COLO668 (cell line): ENCODE results near the gene SPATA33.
"Not testable (repeated sequence)": the region's sequence is repeated elsewhere in the genome, so short reads cannot be mapped to it uniquely, and the experiment has no call there.

ENCODE experiments used
- DNase-seq: peaks from one replicate; lab custom pipeline; 2025; ENCODE audit not compliant: unreplicated experiment; lab: John Stamatoyannopoulos, UW

The SPATA33 gene

GRCh38 chr16:89624777-89625761 lies 32.6 kb upstream of the SPATA33 start:
- DNase-seq = no peak

GRCh38 chr16:89629827-89630610 lies 27.6 kb upstream of the SPATA33 start:
- no peak for DNase-seq

- no peak for DNase-seq
These were observed 24.5 kb upstream of the SPATA33 start for GRCh38 chr16:89633064-89633631.

GRCh38 chr16:89634463-89635385 lies 22.9 kb upstream of the SPATA33 start:
- not testable (repeated sequence) for DNase-seq

DNA sequence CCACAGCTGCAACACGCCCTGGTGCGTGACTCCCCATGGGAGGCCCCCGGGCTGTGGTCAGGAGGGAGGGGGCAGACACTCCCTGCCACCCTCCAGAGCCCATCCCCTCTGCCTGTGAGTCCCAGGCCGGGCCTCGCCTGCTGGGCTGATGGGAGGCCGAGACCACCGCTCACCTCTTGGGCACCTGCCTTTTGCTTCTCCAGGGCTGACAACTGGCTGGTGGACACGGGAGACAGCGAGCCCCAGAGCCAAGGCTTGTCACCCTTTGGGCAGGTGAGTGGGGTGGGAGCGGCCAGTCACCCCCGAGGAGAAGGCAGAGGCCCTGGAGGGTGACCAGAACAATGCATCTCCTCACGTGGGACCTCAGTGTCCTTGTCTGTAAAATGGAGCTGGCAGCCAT lies 21.0 kb upstream of the SPATA33 start:
- DNase-seq = no peak

GRCh38 chr16:89637379-89637778 lies 20.3 kb upstream of the SPATA33 start:
- no peak for DNase-seq

DNA sequence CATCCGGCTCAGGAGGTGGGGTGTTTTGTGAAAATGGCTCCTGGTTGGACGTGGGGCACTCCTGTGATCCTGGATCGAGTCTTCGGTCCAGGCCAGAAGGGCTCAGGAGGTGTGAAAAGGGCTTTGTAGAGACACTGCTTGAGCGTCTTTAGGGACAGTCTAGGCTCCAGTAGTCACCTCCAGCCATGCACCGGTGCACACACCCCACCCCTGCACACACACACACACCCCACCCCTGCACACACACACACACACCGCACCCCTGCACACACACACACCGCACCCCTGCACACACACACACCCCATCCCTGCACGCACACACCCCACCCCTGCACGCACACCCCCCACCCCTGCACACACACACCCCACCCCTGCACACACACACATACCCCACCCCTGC lies 19.2 kb upstream of the SPATA33 start:
- no peak for DNase-seq

- DNase-seq = no peak
These were observed 18.3 kb upstream of the SPATA33 start for GRCh38 chr16:89639385-89639784.

DNA sequence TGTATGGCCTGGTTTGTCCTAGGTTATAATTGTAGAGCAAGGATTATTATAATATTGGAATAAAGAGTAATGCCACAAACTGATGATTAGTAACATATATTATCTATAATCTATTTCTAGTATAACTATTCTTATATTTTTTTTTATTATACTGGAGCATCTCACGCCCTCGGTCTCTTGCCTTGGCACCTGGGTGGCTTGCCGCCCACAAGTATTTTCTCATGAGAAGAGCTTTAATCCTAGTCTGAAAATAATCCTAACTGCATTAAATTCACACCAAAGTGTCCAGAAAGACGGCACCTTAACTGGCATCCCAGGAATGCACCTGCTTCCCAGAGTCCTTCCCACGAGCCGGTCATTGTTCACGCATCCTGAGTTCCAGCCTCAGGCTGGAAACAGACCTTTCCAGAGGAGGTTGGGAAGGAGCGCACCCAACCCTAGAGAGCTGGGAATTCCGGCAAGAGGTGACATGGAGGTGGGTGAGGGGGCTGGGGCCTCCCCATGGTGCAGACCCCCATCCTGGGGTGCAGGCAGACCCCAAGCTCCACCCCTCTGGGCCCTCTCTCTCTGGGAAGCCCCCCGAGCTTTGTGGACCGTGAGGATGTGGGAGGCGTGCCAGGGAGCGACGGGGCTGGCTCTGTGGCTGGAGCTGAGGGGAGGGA lies 16.0 kb upstream of the SPATA33 start:
- no peak for DNase-seq

GRCh38 chr16:89642574-89642973 lies 15.1 kb upstream of the SPATA33 start:
- DNase-seq = no peak

GRCh38 chr16:89643769-89644300 lies 13.8 kb upstream of the SPATA33 start:
- DNase-seq = no peak

- no peak for DNase-seq
These were observed 12.5 kb upstream of the SPATA33 start for GRCh38 chr16:89645122-89645521.

DNA sequence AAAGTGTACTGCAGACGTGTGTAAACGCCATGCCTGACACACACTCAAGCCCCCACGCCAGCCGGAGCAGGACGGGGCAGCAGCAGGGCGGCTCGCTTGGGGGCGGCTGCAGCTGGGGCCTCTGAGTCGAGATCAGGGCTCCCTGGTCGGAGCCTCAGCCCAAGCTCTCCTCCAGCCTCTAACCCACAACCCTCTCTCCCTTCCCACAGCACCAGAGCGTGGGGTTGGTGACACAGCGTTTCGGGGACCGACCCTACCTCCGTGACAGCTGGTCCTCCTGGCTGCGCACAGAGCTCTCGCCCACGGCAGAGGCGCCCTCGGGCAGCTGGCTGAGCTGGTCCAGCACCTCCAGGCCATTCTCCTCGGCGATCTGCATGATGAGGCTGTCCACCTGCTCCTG lies 11.4 kb upstream of the SPATA33 start:
- DNase-seq = no peak

GRCh38 chr16:89646906-89647305 lies 10.7 kb upstream of the SPATA33 start:
- no peak for DNase-seq

- DNase-seq = no peak
These were observed 6.1 kb upstream of the SPATA33 start for GRCh38 chr16:89651584-89651983.

GRCh38 chr16:89653656-89654295 lies 3.9 kb upstream of the SPATA33 start:
- no peak for DNase-seq

DNA sequence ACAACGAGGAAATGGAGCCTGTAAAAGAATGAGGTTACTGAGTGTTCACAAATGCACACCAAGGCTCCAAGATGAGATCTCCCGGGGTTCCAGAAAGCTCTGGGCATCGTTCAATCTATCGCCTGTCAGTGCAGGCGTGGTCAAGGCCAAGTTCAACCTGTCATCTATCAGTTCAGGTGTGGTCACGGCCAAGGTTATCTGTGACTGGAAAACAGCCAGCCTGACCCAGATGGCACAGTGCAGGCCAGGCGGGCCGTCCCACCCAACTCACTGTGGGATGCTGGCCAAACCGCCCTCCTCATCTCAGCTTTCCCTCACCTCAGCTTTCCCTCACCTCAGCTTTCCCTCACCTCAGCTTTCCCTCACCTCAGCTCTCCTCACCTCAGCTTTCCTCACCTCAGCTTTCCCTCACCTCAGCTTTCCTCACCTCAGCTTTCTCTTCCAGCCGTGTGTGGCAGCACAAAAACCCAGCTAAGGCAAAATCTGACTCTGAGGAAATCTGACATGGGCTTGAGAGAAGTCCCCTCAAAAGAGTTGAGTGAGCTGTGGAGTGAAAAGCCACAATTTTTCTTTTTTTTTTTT lies 2.5 kb upstream of the SPATA33 start:
- no peak for DNase-seq

DNA sequence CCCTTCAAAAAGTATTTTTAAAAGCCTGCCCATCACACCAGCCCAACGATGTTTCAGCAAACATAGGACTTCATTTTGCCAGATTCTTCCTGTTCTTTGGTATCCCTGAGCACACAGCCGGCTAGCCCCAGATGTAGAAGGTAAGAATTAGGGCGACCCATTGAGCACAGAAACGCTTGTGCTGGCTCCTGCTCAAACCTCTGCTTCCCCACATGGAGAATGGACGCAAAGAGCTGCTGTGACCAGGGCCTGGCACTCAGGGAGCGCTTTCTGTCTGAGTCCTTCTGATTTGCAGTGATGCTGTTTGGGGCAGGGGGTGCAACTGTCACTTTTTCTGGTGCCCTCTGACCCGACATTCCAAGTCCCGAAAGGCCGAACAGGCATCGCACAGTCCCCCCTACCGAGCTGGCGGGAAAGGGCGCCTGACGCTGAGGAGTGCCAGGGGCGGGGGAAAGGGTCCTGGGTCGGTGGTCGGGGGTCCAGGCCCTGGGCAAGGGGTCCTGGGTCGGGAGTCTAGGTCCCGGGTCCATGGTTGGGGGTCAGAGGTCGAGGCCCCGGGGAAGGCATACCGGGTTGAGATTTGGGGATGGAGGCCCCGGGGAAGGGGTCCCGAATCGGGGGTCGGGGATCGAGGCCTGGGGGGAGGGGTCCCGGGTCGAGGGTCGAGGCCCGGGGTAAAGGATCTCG lies 1.1 kb upstream of the SPATA33 start:
- no peak for DNase-seq
